OCI-M1 (cell line): ENCODE measurements around the gene ATP6V1F.

ENCODE experiments used
- DNase-seq: peaks from one replicate; lab custom pipeline; 2025; lab: John Stamatoyannopoulos, UW

Gene ATP6V1F

DNA sequence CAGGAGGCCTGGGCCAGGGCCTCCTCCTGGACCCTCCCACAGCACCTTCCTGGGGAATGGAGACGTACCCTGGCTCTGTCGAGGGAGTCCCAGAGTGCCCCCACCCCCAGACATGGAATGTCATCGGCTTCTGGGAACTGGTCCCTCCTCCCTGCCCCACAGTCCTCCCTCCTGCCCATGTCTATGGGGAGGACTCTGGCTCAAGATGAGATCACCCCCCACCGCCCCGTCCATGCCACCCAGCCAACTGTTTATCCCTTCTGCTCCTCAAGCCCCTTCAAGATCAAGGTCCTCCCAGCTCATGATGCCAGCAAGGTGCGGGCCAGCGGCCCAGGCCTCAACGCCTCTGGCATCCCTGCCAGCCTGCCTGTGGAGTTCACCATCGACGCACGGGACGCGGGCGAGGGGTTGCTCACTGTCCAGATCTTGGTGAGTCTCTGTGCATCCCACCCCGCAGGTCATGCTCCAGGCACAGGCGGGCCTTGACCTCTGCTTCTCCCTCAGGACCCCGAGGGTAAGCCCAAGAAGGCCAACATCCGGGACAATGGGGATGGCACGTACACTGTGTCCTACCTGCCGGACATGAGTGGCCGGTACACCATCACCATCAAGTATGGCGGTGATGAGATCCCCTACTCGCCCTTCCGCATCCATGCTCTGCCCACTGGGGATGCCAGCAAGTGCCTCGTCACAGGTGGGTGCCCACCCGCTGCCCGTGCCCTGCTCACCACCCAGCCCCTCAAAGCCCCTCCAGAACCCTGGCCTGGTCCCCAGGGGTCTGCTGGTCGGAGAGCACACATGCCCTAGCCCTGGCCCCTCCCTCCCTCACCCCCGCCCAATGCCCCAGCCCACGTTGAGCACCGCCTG is 14.1 kb upstream of the ATP6V1F start:
- DNase-seq, result no peak

DNA sequence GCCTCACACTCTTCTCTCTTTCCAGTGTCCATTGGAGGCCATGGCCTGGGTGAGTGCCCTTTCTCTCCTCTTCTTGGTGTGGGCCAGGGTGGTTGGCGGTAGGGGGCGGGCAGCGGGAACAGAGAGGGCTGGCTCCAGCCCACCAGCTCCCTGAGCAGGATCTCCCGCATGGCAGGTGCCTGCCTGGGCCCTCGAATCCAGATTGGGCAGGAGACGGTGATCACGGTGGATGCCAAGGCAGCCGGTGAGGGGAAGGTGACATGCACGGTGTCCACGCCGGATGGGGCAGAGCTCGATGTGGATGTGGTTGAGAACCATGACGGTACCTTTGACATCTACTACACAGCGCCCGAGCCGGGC is 13.5 kb upstream of the ATP6V1F start:
- no peak for DNase-seq

DNA sequence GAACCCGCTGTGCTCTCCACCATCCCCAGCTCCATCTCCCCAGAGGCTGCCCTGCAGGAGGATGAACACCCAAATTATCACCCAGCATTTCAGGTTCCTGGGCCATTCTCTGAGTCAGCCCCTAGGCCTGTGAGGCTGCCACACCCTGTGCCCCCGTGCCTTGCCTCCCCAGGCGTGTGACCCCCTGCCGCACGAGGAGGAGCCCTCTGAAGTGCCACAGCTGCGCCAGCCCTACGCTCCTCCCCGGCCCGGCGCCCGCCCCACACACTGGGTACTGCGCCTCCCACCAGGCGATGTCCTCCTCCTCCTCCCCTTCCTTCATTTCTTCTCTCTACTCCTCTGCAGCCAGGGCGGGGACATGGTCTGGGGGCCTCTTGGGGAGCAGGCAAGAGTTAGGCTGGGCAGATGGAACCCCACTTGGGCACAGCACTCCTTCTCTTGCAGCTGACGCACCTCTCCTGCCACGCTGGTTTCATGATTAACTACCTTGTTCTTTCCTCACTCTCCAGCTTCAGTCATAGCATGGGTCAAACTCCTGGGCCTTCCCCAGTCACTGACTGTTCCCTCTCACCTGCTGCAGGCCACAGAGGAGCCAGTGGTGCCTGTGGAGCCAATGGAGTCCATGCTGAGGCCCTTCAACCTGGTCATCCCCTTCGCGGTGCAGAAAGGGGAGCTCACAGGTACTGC is 12.7 kb upstream of the ATP6V1F start:
- DNase-seq, result no peak

DNA sequence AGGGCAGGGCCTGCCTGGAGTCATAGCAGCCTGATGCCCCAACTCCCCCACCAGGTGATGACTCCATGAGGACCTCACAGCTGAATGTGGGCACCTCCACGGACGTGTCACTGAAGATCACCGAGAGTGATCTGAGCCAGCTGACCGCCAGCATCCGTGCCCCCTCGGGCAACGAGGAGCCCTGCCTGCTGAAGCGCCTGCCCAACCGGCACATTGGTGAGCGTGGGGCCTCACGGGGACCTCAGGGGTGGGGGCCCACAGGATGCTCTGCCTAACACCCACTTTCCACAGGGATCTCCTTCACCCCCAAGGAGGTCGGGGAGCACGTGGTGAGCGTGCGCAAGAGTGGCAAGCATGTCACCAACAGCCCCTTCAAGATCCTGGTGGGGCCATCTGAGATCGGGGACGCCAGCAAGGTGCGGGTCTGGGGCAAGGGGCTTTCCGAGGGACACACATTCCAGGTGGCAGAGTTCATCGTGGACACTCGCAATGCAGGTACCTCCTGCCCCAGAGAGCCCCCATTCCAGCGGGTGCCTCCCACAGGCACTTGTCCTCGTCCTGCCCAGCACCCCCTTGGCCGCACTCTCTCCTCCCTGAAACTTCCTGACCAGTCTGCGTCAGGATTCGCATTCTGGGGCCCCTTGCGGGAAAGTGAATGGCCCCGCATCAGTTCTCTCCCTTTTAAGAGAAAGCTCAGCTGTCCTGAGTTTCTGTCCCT is 10.0 kb upstream of the ATP6V1F start:
- DNase-seq, result no peak

DNA sequence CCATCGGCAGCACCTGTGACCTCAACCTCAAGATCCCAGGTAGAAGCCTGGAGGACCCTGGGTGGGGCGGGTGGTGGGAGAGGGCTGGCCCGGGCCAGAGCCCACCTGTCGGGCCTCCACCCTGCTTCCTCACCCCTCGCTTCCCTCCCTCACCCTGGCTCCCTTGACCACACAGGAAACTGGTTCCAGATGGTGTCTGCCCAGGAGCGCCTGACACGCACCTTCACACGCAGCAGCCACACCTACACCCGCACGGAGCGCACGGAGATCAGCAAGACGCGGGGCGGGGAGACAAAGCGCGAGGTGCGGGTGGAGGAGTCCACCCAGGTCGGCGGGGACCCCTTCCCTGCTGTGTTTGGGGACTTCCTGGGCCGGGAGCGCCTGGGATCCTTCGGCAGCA is 8.9 kb upstream of the ATP6V1F start:
- no peak for DNase-seq

DNA sequence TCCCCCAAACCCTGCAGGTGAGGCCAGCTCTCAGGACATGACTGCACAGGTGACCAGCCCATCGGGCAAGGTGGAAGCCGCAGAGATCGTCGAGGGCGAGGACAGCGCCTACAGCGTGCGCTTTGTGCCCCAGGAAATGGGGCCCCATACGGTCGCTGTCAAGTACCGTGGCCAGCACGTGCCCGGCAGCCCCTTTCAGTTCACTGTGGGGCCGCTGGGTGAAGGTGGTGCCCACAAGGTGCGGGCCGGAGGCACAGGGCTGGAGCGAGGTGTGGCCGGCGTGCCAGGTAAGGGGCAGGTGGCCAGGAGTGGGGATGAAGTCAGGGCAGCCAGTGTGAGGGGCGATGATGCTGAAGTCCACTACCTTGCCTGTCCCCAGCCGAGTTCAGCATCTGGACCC is 8.3 kb upstream of the ATP6V1F start:
- DNase-seq, result no peak

DNA sequence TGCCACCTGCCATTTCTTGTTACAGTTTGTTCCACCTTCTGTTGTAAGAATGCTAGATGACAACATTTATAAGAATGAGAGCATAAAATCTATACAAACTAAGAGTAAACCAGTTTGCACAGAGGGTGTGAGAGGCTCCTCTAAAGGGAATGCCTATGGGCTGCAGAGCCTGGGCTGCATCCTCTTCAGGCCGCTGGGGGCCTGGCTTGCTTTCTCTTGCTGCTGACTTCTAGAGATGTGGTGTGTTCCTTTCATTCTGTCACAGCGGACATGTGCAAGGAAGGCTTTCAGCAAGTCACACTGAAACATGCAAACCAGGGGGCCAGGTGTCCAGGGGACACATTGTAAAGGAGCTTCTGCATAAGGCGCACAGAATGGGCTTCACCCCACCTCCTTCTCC is 7.1 kb upstream of the ATP6V1F start:
- DNase-seq, result peak; percentile 3

DNA sequence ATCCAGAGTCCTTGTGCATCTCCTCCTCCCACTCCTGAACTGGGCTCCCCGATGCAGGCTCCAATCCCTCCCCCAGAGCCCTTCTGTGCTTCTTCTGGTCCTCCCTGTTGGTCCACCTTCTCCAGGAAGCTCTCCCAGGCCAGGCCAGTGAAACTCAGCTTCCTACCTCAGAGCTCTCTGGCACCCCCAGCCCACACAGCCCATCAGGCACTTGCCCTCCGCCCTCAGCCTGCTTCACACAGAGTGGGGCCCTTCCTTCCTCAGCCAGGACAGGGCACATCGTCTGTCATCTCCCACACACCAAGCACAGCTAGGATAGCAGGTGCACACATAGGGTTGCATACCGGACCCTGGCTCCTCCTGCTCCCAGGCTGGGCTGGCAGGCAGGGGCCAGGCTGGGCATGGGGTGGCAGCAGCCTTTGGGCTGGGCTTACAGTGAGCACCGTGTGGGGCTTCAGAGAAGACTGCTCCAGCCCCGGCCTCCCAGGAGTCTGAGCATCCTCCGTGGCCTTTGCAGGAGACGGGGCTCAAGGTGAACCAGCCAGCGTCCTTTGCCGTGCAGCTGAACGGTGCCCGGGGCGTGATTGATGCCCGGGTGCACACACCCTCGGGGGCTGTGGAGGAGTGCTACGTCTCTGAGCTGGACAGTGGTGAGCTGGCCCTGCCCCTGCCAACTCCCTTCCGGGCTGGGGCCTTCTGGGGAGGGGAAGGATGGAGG is 6.5 kb upstream of the ATP6V1F start:
- DNase-seq, result no peak

DNA sequence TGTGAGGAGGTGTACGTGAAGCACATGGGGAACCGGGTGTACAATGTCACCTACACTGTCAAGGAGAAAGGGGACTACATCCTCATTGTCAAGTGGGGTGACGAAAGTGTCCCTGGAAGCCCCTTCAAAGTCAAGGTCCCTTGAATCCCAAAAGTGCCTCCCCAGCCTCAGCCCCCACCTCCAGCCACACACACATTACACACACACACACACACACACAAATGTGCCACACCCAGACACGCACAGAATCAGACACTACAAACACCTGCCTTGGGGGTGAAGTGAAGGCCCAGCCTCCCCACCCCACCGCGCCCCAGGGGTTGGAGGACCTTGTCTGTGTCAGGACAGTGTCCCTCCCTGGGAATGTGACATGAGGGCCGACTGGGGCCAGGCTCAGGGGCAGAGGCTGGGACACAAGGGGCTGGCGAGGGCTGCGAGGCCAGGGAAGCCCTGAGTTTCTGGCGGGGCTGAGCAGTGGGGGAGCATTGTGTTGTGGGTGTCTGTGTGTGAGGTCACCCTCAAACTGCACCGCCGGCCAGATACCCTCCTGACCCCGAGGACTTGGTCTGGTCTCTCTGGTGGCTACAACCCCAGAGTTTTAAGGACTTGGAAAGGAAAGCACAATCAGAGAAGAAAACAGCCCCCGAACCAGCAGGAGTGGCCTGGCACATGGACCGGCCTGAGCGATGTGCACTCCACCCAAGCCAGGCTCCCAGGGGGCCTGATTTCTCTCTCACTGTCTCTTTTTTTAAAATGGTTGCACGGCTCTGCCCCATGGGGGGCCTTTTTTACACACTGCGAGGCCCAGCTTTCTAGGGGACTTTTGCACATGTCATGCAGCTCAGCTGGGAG is 4.0 kb upstream of the ATP6V1F start:
- DNase-seq, result no peak

DNA sequence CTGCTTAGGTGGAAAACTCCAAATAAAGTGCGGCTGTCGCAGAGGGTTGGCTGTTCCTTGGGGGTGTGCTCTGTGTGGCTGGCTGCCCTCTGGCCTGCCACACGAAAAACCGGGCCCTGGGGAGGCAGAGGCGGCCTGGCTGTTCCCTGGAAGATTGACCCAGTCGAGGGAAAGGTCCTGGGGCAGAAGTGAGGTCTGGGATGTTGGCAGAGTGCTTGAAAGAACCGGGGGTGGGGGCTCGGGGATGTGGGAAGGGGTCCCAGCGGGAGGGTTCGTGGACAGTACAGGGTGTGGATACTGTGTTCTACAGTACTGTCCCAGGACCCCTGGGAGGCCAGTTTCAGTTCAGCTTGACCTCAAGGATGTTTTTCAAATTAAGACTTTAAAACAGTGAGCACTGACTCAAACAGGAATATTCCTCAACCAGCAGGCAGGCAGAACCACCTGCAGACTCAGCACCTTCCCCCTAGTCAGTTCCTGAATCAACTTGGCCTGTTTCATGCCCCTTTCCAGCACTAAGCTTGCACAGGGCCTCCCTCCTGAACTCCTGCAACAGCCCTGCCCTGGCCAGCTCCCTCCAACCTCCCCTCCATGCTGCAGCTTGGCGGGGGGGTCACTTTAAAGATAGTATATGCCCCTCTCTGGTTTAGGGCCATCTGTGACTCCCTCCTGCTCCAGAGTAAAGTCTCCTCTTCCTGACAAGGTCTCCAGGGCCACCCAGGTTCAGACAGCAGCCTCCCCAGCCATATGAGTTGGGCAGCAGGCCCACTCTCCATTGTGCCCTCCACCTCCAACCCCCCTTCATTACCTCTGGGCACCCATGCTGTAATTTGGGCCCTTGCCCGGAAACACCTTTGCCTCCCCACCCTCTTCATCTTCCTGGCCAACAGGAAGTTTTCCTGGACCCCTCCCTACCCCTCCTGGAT is 3.2 kb upstream of the ATP6V1F start:
- DNase-seq, result no peak

DNA sequence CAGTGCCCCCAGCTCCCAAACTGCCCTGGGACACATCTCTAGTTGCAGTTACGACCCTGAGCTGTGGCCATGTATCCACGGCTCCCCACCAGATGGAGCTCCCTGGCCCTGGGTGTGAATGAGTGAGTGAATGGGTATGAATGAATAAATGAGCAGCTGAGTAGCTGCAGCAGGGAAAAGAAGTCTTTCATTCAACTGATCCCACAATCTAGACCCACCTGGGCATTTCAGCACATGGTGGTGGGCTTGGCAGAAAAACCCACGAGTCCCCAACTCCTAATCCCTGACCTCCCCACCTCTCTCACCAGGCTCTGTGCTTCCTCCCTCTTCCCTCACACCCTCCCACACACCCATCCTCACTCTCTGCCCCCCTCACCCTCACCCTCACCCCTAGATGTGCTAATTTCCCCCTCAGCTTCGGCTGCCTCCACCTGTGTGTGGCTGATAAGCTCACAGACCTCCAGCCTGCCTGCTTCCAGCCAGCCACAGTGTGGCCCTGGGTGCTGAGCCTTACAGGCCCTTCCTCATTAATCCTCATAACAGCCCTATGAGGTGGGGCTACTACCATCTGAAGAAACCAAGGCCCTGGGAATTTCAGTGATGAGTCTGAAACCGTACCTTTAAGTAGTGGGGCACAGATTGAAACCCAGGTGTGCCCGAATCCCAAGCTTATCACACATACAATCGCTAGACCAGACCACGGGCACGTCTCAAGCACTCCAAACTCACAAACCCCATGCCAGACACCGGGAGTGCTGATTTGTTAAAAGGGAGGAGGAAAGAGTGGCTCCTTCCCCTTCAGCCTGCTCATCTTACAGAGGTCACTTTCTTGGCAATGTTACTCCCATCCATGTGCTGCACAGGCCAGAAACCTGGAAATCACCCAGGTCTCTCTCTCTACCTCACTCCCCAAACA is 2.2 kb upstream of the ATP6V1F start:
- peak; percentile 65 for DNase-seq

DNA sequence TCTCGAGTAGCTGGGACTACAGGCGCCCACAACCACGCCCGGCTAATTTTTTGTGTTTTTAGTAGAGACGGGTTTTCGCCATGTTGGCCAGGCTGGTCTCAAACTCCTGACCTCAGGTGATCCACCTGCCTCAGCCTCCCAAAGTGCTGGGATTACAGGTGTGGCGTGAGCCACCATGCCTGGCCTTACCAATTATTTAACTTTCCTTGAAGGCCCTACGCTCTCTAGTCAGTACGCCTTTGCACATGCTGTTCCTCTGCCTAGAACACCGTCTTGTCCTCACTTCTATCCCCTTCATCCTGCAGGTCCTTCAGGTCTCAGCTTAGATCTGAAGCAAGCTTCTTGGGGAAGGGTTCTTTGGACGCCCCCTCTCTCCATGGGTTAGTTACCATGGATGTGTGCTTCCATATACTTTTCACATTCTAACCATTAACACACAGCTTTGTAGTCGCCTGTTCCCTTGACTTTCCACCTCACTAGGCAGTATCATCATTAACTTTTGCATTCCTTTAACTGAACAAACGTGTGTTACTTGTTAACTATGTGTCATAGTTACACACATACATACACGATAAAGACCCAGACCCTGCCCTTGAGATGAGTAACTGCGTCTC is 592 bp upstream of the ATP6V1F start:
- DNase-seq, result no peak

DNA sequence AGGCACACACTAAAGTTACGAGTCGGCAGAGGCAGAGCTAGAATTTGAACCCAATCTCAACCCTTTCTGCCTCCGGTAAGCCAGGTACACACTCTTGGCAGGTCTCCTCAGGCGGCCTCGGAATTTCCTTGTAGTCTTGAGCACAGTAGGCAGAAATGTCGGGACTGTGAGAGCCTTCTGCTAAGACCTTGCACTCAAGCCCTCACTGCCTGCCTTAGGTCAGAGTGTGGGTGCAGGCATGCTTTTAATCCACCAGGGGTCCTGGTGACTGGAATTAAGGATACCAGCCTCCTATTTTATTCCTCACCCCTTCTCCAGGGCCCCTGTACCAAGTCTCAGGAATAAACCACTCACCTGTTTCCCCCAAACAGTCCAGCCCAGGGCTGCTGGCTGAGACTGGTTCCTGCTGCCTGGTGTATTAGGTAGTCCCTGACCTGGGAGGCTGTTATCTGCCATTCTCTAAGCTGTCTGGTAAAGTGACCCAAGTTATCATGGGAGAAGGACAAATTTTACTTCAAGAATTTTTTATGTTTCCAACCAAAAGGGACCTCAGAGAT is 855 bp downstream of the ATP6V1F start:
- peak; percentile 66 for DNase-seq

DNA sequence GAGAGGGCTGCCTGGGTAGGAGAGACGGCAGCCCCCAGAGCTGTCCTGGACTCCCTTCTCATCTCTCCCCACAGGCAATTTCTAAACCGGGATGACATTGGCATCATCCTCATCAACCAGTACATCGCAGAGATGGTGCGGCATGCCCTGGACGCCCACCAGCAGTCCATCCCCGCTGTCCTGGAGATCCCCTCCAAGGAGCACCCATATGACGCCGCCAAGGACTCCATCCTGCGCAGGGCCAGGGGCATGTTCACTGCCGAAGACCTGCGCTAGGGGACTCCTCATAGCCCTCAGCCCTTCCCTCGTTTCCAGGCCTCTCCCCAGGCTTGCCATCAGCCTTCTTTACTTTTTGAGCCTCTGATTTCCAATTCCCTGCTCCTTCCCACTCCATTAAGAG is 2.6 kb downstream of the ATP6V1F start:
- DNase-seq, result no peak

DNA sequence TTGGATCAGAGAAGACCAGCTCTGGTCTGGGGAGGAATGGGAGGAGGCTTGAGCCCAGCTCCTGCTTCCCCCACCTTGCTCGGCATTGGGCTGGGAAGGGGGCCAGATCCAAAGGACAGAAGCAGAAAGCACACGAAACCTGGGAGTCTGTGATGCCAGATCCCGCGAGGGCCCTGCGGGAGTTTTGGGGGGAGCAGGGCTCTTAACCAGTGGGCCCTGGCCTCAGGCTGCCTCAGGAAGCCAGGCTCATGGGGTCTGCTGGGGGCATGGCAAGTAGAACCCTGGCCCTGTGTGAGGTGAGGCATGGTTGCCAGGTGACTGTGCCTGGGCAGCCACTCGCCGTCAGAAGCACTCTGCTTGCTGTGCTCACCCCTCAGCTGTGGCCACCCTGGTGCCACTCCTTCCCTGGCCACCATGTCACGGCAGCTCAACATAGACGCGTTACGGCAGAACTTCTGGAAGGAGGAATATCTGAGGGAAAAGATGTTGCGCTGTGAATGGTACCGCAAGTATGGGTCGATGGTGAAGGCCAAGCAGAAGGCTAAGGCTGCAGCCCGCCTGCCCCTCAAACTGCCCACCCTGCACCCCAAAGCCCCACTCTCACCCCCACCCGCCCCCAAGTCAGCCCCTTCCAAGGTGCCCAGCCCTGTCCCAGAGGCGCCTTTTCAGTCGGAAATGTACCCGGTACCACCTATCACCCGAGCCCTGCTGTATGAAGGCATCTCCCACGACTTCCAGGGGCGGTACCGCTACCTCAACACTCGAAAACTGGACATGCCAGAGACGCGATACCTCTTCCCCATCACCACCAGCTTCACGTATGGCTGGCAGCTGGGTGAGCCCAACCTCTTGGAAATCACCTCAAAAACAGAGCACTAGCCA is 3.6 kb downstream of the ATP6V1F start:
- DNase-seq, result no peak

DNA sequence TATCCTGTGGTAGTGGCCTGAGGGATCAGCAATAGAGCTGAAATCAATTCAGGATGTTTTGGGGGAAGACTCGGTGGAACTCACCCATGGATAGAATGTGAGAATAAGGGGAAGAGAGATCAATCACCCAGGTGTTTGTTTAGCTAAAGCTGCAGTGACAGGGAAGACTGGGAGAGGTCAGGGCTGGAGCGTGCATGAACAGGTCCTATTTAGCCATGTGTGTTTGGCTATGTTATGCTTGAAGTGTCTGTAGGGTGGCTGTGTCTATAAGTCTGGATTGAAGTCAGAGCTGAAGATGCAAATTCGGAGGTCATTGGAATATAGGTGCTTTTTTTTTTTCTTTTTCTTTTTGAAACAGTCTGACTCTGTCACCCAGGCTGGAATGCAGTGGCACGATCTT is 4.6 kb downstream of the ATP6V1F start:
- no peak for DNase-seq

DNA sequence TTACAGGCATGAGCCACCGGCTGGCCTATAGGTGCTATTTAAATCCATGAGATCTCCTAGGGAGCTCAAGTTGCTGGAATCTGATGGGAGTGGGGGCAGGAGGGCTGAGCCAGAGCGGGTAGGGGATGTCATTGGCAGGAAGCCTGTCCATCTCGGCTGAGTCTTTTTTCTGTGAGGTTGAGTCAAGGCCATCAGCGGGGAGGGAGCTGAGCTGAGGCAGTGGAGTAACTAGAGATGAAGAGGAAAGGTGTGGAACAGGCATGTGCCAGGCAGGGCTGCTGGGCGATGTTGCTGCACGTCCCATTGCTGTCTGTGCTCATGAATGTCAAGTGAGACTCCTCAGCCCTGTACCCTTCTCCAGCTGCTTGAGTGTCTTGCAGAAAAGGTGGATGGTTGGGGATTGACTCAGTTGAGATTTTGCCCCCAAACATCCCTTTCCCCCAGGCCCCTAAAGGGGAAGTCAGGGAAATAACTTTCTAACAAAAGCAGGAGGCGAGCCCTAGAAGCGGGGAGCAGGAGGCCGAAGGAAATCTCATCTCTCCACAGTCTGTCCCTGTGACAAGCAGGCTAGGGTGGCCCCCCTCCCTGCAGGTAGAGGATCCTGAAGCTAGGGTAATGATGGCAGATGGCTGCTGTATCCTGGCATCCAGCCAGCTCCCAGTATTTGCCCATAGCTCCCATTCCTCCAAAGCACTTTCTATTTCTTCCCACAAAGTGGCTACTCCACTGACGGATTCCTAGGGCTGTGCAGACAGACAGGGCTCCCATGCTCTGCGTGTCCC is 5.4 kb downstream of the ATP6V1F start:
- DNase-seq, result no peak
